H1 (cell line): Measurements from ENCODE around the gene NPFF. TPM values are rescaled to one million over a fixed set of nuclear protein-coding genes. Genes with fewer than 3 reads are reported as not detected.

ENCODE experiments used
- BCL11A ChIP-seq, 2 experiments: IDR thresholded peaks; one replicate each; pipeline ENCODE4 v1.6.1; 2011; ENCODE audit warnings: low read depth in 2 of 2, low read length in 2 of 2, mild to moderate bottlenecking in 2 of 2
- CBX8 ChIP-seq: fragments of 300-800, 300-1000 bp; sonication (generic); IDR thresholded peaks from 2 replicates; pipeline ENCODE4 v1.7.1; 2016; ENCODE audit warnings: low read depth, low read length, borderline replicate concordance
- CREB1 ChIP-seq: IDR thresholded peaks from 2 replicates; pipeline ENCODE4 v1.6.1; 2012; ENCODE audit warnings: inconsistent platforms
- CTBP2 ChIP-seq: IDR thresholded peaks from 2 replicates; pipeline ENCODE4 v1.7.0; 2011; ENCODE audit warnings: borderline replicate concordance, mild to moderate bottlenecking, moderate library complexity, mixed read lengths, low read length; ENCODE audit not compliant: insufficient read depth, insufficient read length
- HDAC2 ChIP-seq, 2 experiments: fragments of 300-600 bp in 1 of 2; sonication (generic) in 1 of 2; IDR thresholded peaks; 2 replicates each; pipeline ENCODE4 v1.6.1; 2011 to 2012; ENCODE audit warnings: low read depth in 2 of 2, low read length in 2 of 2, mild to moderate bottlenecking in 2 of 2, moderate library complexity in 2 of 2, borderline replicate concordance in 1 of 2, inconsistent platforms in 1 of 2
- KDM1A ChIP-seq: fragments of 200-600, 300-600 bp; sonication (generic); IDR thresholded peaks from 2 replicates; pipeline ENCODE4 v1.7.1; 2016; ENCODE audit warnings: mild to moderate bottlenecking, low read length, borderline replicate concordance
- KDM5A ChIP-seq: fragments of 200-600 bp; IDR thresholded peaks from 2 replicates; pipeline ENCODE4 v1.7.1; 2012; ENCODE audit warnings: mild to moderate bottlenecking, low read length, inconsistent platforms, mixed read lengths
- RBBP5 ChIP-seq: IDR thresholded peaks from 2 replicates; pipeline ENCODE4 v1.7.1; 2012; ENCODE audit warnings: low read depth, mild to moderate bottlenecking, inconsistent platforms, low read length, moderate library complexity, borderline replicate concordance
- SRF ChIP-seq: IDR thresholded peaks from 2 replicates; pipeline ENCODE4 v1.6.1; 2011; ENCODE audit warnings: mild to moderate bottlenecking, low read depth, low read length, moderate library complexity
- polyA plus RNA-seq, 7 experiments: library from polyadenylated mRNA; depleted of rRNA in 3 of 7; stranded (reverse) in 5 of 7; unstranded in 2 of 7; fragments of >200 nt in 5 of 7; fragments of 200-250 nt in 2 of 7; gene quantifications; 1 replicate in 5 of 7; 2 replicates in 1 of 7; 4 replicates in 1 of 7; pipeline versions ENCODE4 v1.2.1 to v1.2.3, GENCODE V29; 2011 to 2013; ENCODE audit warnings: missing spikeins in 2 of 7, mixed read lengths in 2 of 7
- total RNA-seq: library from RNA; stranded (reverse); fragmentation: NEBNext Ultra II Directional; extraction: Animal tissue kit (Norgen Biotek cat#: 25700); gene quantifications from 2 replicates; pipeline ENCODE4 v1.2.1, GENCODE V29; 2021

NPFF gene
- total and polyA plus RNA-seq, 2 of the 8 experiments (the other 6 are each of a cell fraction or from before 2014, with no cell fraction given): not detected

GRCh38 chr12:53495903-53496751, 11.2 kb downstream of the NPFF start (continued):
- TF ChIP-seq KDM1A (no peak), RBBP5 (no peak), CBX8 (no peak), HDAC2 (IDR thresholded peaks at IDR 0.05; ENCODE audit: borderline replicate concordance in 1 of 2, low read depth in 2 of 2, low read length in 2 of 2) (no peak), SRF (no peak), CTBP2 (no peak), BCL11A (IDR thresholded peaks at IDR 0.05; ENCODE audit: low read depth in 2 of 2, low read length in 2 of 2) (no peak), CREB1 (no peak), KDM5A (no peak)
